Stimulated activated CD8-positive, alpha-beta memory T cell treated with anti-CD3 and anti-CD28 coated beads, Interleukin-15, amount 100 ng/mL, for 48 hours (primary cell): ENCODE measurements around the gene DMBT1.

ENCODE experiments used
- DNase-seq, 2 donors: peaks; one replicate each; pipeline ENCODE4 v3.0.0-alpha.2; 2020; ENCODE audit warnings: low read depth in 2 of 2

DMBT1 gene

DNA sequence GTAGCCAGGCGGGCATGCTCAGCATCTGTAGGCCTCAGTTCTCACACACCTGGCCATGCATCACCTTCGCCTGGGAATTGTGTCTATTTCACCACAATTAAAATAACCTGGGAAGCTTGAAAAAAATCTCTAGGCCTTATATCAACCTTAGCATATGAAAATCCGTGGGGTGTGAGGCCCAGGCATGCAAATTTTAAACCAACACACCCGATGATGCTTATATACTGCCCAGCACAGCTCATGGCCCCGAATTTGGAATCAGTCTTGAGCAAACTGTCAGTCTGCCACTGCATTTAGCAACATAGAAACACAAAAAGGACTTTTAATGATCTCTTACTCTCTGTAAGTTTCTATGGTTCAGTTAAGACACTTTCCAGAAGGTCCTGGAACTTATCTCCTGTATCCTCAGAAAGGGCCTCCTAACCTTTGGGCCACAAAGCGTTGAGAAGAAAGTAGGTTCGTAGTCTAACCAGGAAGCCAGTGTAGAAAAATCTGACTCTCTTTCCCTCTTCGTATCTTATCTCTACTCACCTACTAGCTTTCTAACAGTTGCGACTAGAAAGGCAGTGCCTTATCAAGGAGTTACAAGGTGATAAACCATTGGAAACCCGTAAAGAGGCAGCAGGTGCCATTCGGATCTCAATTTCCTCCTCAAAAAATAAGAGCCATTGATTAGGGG, 12.0 kb upstream of the DMBT1 start:
- DNase-seq: no peak

DNA sequence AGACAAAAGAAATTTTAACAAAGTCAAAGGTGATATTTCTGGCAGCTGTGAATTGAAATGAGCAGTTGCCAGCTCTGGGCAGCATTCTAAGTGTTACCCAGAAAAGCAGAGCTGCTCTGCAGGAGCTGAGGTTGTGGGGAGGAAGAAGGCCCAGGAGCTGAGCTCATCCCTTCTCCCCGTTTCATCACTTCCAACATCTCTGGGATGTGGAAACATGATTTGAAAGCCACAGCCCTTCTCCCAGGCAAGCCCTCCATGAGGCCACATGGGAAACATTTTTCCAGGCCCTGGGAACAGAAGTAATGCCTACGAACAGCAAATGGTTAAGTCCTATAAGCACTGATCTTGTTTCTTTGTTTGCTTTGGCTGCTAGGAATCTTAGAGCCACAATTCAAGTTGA, 10.9 kb upstream of the DMBT1 start:
- DNase-seq: no peak

DNA sequence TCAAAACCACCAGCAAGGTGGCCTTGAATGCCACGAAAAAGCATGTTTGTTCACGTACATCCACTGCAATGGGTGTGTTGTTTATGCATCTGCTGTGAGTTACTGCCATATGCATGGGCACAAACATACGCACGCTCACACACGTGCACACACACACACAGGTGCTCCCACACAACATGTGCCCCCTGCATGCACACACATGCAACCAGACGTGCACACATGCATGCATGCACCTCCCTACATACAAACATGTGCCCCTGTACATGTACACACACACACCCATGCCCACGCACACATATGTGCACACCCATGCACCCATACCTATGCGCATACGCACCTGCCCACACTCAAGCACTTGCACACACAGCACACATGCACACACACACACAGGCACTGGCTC, 10.1 kb upstream of the DMBT1 start:
- no peak for DNase-seq

DNA sequence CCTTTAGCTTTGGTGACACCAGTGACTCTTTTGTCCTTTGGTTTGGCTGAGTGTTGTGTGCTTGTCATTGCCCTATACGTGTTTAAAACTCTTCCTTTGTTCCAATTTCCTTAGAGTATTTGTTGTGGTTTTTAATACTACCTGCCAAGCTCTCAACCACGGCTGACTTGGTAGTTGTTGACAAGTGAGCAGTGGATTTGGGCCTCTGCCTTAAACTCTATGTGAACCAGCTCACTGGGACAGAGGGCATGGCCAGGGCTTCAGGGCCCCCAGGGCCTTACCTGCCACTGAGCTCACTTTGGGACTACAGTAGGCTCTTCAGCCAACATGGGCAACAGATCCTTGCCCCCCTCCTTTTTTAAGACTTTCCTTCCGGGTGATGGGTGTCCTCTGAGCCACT, 9.6 kb upstream of the DMBT1 start:
- DNase-seq: no peak

DNA sequence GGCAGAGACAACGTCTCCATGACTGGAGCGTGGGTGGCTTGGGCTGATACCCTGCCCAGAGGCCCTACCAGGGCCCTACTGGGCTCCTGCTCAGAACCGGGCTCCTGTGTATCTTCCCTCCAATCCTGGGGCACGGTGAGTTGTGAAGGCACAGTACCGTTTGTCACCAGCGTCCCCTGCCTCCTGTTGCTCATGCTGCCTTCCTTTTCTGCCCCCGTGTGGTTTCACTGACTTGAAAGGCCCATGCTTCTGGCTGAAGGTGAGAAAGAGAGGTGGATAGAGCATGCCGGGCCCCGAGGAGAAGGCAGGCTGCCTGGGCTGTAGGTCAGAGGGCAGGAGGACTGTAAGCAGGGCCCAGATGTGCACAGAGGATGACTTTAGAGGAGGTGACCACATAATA, 9.1 kb upstream of the DMBT1 start:
- peak; percentile 19 to 42 for DNase-seq

DNA sequence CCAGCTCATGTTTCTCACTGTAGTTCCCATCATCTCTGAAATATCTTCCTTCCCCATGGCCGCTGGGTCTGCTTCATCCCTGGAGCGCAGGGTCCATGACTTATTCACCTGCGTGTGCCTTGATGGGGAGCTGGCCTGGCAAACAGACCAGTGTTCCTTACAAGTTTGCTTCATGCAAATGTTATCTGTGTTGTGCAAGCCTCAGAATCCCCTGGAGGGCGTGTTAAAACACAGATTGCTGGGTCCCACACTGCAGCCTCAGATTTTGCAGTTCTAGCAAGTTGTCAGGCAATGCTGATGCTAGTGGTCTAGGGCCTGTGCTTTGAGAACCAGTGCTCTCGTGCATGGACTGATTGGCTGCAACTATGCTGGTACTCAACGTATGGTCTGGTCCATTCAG, 7.2 kb upstream of the DMBT1 start:
- DNase-seq: no peak

DNA sequence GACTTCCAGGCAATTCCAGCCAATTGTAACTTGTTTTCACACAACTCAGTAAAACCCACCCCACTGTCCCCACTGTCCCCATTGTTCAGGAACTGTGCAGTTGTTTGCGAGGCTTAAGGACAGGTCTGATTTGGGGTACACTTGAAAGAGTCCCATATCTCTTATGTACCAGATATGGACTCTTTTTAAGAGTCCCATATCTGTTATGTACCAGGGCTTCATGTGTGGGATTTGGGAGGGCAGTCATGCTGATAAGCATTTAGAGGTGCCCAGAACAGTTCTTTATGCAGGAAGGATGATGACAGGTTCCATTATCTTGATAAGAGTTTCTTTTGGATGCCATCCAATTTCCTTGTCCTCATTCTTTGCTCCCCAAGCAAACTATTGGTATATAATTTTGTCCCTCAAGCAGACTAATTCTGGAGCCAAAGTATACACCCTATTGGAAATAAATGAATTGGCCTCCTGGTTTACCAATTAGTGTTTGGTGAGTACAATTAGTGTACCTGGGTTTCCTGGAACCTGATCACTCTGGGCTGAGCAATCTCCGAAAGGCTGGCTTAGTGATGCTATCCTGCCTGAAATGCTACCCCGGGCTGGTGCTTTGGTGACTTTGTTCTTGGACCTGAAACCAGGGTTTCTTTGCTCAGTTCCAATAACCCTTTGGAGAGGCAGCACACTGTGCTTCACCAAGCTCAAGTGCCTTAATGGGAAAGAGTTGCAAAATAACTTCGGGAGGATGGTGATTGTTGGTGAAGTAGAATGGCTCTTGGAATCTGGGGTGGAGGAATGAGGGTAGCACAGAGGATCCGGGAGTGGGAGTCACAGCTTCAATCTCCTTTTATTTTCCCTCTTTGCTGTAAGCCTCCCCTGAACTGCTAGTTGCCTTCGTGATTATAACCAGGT, 6.2 kb upstream of the DMBT1 start:
- DNase-seq: no peak

DNA sequence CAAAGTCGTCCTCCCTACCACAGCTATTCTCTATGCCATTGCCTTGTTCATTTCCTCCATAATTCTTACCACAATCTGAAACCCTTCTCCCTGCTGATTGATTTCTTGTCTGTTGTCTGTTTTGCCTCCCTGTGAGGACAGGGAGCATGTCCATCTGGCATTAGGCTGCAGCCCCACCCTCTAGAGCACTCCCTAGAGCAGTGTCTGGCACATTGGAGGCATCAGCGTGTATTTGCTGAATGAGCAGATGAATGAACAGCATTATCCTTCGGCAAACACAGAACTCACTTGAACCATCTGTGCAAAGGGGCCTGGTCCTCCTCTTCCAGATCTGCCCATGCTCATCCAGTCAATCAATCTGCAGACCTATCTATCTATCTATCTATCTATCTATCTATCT, 5.1 kb upstream of the DMBT1 start:
- DNase-seq: no peak

DNA sequence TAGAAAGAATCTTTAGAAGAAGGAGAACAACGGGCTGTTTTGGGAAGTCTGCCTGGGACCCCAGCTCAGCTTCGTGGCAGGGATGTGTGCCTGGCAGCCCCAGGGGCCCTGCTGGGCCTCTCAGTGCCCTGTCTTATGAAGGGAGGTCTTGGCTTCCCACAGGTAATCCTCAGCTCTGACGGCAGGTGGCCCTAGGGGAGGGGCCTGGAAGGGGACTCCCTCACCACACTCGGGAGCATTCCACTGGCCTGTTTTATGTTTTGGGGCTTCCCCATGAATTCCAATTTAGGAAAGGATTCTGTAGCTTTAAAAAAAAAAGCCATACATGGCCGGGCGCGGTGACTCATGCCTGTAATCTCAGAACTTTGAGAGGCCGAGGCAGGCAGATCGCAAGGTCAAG, 3.0 kb upstream of the DMBT1 start:
- DNase-seq: no peak

DNA sequence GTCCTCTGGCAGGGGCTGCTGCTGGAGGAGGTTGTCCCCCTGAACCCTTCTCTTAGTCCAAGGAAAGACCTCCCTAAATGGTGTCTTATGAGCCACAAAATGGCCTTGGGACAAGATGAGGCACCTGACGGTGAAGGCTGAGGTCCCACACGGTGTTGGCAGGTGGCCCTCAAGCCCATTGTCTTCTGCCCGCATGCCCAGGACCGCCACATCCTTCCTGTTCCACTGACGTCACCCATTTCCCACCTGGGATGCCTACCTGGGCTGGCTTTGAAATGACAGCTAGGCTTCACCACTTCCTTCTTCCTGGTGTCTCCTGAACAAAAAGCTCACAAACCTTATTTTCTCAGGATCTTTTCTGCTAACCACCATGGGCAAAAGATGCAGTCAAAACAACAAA, 2.1 kb upstream of the DMBT1 start:
- no peak for DNase-seq

DNA sequence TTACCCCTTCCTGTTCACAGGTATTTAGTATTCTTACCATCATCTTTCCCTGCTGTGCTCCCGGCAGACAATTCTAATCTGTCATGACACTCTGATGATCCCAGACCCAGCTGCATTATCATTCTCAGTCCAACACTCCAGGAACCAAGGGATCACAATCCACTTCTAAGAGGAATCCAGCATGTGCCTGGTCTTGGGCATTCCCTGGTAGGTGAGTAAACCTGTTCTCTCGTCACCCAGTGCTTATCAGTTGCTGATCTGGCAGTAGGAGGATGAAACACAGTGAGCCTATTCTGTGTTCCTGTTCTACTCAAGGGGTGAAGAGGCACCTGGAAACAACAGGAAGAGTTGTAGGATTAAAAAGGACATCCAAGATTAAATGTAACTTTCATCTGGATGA, 1.3 kb upstream of the DMBT1 start:
- DNase-seq: no peak

DNA sequence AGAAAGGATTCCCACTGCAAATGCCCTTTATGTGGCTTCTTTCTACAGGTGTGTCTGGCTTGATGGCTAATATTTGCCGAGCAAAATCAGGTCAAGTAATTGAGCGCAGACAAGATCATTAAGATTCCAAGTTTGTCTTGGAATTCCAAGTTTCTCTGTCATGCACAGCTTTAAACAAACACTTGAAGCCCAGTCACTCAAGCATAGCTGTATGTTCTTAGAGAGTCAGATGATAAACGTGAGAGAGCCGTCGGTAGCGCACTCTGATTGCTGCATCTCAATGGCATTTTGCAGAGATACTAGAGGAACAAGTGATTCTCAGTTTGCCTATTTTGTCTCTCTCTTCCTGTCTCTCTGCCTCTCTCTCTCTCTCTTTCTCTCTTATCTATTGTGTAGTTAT, 658 bp downstream of the DMBT1 start:
- DNase-seq: no peak

DNA sequence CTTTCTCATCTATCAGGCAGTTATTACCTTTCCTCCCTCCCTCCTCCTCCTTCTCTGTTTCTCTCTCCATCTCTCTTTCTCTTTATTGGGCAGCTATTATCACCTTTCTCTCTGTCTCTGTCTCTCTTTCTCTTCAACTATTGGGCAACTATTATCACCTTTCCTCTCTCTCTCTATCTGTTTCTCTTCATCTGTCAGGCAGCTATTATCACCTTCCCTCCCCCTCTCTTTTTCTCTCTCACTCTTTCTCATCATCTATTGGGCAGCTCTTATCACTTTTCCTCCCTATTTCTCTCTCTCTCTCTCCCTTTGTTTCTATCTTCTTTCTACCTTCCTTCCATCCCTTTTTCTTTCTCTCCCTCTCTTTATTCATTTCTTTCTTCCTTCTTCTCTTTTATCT, 1.2 kb downstream of the DMBT1 start:
- DNase-seq: no peak

DNA sequence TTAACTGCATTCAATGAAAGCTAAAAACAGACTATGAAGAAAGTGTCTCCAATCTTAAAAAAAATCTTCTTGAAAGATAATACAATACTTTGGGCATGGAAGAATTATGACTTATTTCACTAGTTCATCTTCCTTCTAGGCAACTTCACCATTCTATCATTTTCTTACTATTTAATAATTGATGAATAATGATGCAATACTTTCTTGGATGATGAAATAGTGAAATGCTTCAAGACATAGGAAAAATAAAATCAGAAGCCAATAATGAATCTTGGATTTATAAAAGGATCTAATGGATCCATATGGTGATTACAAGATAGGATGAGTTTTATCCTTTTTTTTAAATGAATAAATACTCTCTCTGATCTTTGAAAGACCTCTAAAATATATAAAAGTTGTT, 4.4 kb downstream of the DMBT1 start:
- DNase-seq: no peak

DNA sequence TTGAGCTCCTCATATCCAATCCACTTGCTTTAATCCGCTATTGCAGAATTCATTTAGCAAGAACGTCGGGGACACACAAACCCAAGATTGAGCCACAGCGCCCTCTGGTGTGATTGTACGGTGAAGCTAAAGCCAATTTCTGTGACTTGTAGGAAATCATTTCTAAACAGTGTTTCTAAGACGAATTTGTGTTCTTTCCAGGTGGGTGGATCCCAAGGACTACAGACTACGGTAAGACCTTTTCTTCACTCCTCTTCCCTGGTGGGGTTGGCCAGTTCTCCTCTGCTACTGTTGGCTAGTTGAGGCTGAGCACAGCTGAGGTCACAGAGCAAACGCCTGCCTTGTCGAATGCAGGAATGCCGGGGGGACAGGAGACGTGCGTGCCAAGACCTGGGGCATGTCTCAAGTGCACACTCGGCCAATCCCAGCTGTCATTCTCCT, 5.2 kb downstream of the DMBT1 start:
- peak; percentile 33 to 52 for DNase-seq

DNA sequence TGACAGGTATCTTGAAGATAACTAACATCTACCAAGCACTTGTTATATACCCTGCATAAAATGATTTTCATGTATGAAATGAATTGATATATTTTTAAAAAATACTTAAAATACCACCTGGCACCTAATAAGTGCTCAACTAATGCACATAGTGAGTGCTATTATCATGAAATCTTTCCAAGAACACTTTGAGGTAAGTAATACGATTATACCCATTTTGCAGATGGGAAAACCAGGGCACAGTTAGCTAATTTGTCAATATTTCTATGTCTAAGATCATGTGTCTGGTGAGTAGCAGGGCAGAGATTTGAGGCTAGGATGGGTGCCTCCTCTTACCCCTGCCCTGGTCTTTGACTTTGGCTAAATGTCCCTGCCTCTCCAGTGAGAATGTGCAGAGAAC, 6.1 kb downstream of the DMBT1 start:
- DNase-seq: no peak

DNA sequence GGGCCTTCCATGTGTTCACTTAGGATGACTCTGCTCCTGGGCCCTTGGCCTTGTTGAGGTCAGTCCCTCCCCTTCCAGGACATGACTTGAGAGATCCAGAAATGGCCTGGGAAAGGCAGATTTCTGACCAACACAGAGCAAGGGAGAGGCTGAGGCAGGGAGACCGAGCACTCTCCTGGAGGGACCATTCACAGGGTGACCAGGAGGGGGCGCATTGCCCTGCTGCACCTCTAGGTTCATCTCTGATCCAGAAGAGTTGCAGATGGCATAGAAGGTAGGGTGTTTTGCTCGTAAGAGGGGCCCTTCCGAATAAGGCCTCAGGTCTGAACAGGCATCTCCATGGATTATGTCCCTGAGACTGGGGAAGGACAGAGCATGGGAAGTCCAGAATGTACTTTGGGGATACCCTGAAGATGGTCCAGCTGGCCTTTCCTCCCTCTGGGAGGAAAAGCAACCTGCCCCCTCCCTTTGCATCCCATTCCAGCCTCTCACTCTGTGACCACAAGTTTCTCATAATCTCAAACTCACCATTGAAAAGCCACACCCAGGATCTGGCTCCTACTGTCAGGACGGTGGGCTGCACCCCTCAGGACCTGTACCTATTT, 6.6 kb downstream of the DMBT1 start:
- no peak for DNase-seq

DNA sequence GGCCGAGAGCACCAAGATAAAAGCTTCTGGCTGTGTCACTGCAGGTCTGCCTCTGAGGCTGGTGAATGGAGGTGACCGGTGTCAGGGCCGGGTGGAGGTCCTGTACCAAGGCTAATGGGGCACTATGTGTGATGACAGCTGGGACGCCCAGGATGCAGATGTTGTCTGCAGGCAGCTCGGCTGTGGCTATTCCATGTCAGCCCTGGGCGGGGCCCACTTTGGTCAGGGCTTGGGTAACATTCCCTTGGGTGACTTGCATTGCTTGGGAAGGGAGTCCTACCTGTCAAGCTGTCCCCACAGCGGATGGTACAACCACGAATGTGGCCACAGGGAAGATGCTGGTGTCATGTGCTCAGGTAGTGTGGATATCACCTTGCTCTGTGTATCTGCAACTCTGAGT, 8.0 kb downstream of the DMBT1 start:
- DNase-seq: no peak

DNA sequence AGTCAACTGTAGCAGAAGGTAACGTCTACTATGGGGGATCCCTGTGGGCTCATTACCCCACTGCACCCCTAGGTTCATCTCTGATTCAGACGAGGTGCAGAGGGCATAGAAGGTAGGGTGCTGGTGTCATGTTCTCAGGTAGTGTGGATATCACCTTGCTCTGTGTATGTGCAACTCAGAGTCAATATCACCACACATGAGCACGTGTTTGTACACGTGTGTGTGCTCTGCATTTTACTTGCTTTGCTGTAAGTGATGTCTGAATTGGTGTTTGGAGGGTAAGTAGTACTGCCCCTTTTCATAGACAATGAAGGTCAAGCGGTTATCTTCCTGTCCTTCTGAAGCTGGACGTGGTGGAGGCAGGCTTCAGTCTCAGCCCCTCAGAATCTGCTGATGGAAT, 10.4 kb downstream of the DMBT1 start:
- DNase-seq: no peak

DNA sequence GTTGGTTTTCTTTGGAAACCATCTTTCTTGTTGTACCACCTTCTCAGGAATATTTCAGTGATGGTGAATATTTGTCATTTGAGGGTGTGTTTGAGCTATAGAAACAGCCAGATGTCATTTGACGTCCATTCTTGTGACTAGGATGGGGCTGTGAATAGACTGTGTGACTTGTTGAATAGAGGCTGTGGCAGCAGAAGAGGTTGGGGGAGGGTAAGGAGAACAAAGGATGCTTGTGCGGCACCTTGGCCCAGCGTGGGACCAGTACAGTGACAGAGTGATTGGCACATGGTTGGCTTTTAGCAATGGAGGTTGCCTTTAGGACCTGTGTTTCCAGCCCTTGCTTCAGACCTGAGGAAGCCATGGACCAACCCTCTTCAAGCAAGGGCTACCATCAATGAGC, 11.3 kb downstream of the DMBT1 start:
- DNase-seq: no peak

DNA sequence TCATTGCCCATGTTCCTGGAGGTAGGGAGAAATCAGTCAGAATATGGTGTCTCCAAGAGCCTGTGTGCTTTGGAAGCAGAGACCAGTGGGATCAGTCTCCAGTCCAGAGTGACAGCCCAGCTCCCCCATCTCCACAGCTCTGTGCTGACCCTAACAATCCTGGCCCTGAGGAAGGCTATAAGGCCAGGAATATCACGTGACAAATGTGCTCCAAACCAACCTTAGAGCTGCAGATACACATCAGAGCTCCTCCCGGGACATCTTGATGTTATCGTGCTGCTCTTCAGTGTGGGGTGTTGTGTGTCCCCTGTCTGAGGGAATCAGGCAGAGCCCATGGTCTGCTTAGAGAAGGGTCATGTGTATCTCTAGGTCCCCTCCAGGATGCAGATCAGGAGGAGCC, 15.2 kb downstream of the DMBT1 start:
- DNase-seq: no peak

DNA sequence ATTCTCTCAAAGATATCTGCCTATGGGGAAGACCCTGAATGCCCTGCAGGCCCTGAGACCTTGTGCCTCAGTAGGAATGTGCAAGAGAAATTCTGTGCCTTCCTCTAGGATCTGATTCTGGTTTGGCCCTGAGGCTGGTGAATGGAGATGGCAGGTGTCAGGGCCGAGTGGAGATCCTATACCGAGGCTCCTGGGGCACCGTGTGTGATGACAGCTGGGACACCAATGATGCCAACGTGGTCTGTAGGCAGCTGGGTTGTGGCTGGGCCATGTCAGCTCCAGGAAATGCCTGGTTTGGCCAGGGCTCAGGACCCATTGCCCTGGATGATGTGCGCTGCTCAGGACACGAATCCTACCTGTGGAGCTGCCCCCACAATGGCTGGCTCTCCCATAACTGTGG, 15.7 kb downstream of the DMBT1 start:
- DNase-seq: no peak

DNA sequence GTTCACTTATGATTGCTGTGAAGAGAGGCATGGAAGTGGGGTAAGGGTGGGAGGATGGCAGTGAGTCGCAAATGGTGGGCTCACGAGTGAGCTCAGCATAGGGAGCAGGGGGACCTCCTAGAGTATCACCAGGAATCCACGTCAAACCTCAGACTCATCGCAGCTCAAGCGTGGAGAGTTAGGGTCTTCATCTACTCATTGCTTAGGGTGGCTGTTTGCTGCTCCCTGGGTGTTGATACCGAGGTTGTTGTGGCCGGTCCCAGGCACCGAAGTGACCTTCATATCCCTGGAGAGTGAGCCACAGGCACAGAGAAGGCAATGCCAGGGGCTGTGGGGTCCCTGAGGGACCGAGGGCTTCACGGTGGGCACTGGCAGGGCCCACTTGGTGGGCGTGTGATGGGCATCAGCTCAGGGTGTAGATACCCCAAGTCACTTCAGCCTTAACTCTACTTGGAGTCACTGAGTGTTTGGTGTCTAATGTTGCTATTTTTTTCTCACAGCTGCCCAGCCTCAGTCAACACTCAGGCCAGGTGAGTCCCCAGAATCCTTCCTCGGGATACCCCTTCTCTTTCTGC, 16.8 kb downstream of the DMBT1 start:
- no peak for DNase-seq
